ENCODE data around the gene PLEKHJ1. TPM values are rescaled to one million over a fixed set of nuclear protein-coding genes. Genes with fewer than 3 reads are reported as not detected.

PLEKHJ1 gene
- total and polyA plus RNA-seq, 2 of the 13 experiments (the other 11 are each of a cell fraction or from before 2014, with no cell fraction given): 70.5 to 130 TPM

DNA sequence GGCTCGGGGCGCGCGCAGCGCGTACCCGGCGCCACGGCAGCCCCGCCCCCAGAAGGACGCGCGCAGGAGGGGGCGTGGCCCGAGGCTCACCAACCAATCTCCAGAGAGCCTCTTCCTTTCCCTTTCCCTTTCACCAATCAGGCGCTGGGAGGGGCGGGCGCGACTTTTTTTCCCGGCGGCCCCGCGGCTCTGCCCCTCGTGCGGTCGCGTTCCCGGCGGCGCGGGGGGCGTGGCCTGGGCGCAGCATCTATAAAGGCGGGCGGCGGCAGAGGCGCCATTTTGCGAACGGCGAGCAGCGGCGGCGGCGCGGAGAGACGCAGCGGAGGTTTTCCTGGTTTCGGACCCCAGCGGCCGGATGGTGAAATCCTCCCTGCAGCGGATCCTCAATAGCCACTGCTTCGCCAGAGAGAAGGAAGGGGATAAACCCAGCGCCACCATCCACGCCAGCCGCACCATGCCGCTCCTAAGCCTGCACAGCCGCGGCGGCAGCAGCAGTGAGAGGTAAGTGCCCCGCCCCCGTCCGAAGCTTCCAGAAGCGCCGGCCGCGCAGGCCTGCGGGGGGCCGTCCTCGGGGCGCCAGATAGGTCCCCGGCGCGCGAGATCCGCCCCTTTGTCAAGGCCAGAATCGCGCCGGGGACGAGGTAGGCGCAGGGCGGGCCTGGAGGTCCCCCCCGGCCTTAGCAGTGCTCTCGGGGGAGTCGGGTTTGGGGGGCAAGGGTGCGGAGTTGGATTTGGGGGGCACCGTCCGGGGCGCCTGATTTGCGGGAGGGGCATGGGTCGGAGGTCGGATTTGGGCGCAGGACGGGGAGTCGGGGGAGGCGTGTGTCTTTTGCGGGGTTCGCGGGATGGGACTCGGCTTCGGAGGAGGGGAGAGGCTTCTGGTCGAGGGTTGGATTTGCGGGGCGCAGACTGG is 33.4 kb upstream of the PLEKHJ1 start (continued):
- no peak for TF ChIP-seq HNF4G (IDR thresholded peaks at IDR 0.05; ENCODE audit: borderline replicate concordance, low read depth, low read length)
- TF ChIP-seq HNF4G (CRISPR knock-in tag; IDR thresholded peaks at IDR 0.05; ENCODE audit: borderline replicate concordance, low read depth): no peak; the same call in 1 of the 2 replicates
- 0 out of 2 replicates have a peak, but pooled peaks have one; percentile 27 for TF ChIP-seq NCOA2 (CRISPR knock-in tag; IDR thresholded peaks at IDR 0.05)
- TF ChIP-seq NR2C2 (CRISPR knock-in tag; IDR thresholded peaks at IDR 0.05; ENCODE audit: borderline replicate concordance): no peak
- peak; percentile 29; the same call in 1 of the 2 replicates for TF ChIP-seq ETV5 (CRISPR knock-in tag; IDR thresholded peaks at IDR 0.05; ENCODE audit: borderline replicate concordance)
- no peak for TF ChIP-seq HOXA9 (CRISPR knock-in tag; IDR thresholded peaks at IDR 0.05; ENCODE audit: borderline replicate concordance)
- TF ChIP-seq, protein P1, sequence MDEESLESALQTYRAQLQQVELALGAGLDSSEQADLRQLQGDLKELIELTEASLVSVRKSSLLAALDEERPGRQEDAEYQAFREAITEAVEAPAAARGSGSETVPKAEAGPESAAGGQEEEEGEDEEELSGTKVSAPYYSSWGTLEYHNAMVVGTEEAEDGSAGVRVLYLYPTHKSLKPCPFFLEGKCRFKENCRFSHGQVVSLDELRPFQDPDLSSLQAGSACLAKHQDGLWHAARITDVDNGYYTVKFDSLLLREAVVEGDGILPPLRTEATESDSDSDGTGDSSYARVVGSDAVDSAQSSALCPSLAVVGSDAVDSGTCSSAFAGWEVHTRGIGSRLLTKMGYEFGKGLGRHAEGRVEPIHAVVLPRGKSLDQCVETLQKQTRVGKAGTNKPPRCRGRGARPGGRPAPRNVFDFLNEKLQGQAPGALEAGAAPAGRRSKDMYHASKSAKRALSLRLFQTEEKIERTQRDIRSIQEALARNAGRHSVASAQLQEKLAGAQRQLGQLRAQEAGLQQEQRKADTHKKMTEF (CRISPR knock-in tag; IDR thresholded peaks at IDR 0.05): peak; percentile 83
- peak; percentile 42; the same call in 1 of the 2 replicates for TF ChIP-seq PHF8 (CRISPR knock-in tag; IDR thresholded peaks at IDR 0.05)
- TF ChIP-seq, protein P2, sequence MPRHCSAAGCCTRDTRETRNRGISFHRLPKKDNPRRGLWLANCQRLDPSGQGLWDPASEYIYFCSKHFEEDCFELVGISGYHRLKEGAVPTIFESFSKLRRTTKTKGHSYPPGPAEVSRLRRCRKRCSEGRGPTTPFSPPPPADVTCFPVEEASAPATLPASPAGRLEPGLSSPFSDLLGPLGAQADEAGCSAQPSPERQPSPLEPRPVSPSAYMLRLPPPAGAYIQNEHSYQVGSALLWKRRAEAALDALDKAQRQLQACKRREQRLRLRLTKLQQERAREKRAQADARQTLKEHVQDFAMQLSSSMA (CRISPR knock-in tag; IDR thresholded peaks at IDR 0.05): no peak
- peak; percentile 87 for TF ChIP-seq ZNF850 (CRISPR knock-in tag; conservative IDR thresholded peaks at IDR 0.05)
- TF ChIP-seq, protein P3, sequence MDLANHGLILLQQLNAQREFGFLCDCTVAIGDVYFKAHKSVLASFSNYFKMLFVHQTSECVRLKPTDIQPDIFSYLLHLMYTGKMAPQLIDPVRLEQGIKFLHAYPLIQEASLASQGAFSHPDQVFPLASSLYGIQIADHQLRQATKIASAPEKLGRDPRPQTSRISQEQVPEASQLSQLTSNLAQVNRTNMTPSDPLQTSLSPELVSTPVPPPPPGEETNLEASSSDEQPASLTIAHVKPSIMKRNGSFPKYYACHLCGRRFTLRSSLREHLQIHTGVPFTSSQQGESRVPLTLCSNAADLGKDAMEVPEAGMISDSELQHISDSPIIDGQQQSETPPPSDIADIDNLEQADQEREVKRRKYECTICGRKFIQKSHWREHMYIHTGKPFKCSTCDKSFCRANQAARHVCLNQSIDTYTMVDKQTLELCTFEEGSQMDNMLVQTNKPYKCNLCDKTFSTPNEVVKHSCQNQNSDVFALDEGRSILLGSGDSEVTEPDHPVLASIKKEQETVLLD (CRISPR knock-in tag; IDR thresholded peaks at IDR 0.05; ENCODE audit: low read depth): 0 out of 2 replicates have a peak, but pooled peaks have one; percentile 35
- no peak for TF ChIP-seq SPEN (CRISPR knock-in tag; IDR thresholded peaks at IDR 0.05; ENCODE audit: low read depth)
- no peak for TF ChIP-seq ZNF138 (CRISPR knock-in tag; IDR thresholded peaks at IDR 0.05; ENCODE audit: low read depth)
- TF ChIP-seq, protein P4, sequence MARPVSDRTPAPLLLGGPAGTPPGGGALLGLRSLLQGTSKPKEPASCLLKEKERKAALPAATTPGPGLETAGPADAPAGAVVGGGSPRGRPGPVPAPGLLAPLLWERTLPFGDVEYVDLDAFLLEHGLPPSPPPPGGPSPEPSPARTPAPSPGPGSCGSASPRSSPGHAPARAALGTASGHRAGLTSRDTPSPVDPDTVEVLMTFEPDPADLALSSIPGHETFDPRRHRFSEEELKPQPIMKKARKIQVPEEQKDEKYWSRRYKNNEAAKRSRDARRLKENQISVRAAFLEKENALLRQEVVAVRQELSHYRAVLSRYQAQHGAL (CRISPR knock-in tag; IDR thresholded peaks at IDR 0.05; ENCODE audit: not compliant biosample characterization): no peak
- TF ChIP-seq, protein P5, sequence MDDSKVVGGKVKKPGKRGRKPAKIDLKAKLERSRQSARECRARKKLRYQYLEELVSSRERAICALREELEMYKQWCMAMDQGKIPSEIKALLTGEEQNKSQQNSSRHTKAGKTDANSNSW (CRISPR knock-in tag; IDR thresholded peaks at IDR 0.05; ENCODE audit: borderline replicate concordance): no peak
- TF ChIP-seq ZNF766 (CRISPR knock-in tag; IDR thresholded peaks at IDR 0.05; ENCODE audit: borderline replicate concordance): peak; percentile 39; the same call in 1 of the 2 replicates
- TF ChIP-seq ZMYM3 (CRISPR knock-in tag; IDR thresholded peaks at IDR 0.05): no peak; the same call in 1 of the 2 replicates
- TF ChIP-seq ZNF674 (CRISPR knock-in tag; IDR thresholded peaks at IDR 0.05; ENCODE audit: low read depth): 0 out of 2 replicates have a peak, but pooled peaks have one; percentile 42
- TF ChIP-seq PPARG (CRISPR knock-in tag; conservative IDR thresholded peaks at IDR 0.05): peak; percentile 65; the same call in 1 of the 2 replicates
